Naive thymus-derived CD8-positive, alpha-beta T cell (primary cell): ENCODE measurements around the gene ATG4B. TPM values are rescaled to one million over a fixed set of nuclear protein-coding genes. Genes with fewer than 3 reads are reported as not detected.
A peak's percentile ranks its signal among the peaks of the same experiment; 100 is the strongest.

Source experiments
- ATAC-seq, 2 donors: fragments of 150-1000 bp; cut with Tn5 transposase in 1 of 2; sonication (Bioruptor Pico), chemical (Tn5 transposase) in 1 of 2; 1 replicate in 1 of 2; 2 replicates in 1 of 2; pipeline ENCODE4 v1.10.0; 2021; ENCODE audit warnings: mild to moderate bottlenecking in 2 of 2, moderate library complexity in 2 of 2
- POLR2A ChIA-PET: fragments of 350-600 bp; sonication (Branson Sonifier 250); formaldehyde crosslinking; loops from one replicate; lab custom pipeline; 2021; ENCODE audit warnings: antibody characterized with exemption; lab: Charles Lee
- DNase-seq, 10 donors: peaks; one replicate each; pipeline versions ENCODE4 v3.0.0 to v3.0.0-alpha.2; 2020 to 2022
- H3K27ac Mint-ChIP-seq, 10 donors: one replicate each; pipeline ENCODE4 v1.8.0; 2020 to 2022; ENCODE audit warnings: mild to moderate bottlenecking in 10 of 10, mixed read lengths in 10 of 10, moderate library complexity in 4 of 10, inconsistent platforms in 1 of 10
- H3K27me3 Mint-ChIP-seq, 5 donors: one replicate each; pipeline ENCODE4 v1.8.0; 2021 to 2022; ENCODE audit warnings: mixed read lengths in 5 of 5
- H3K36me3 Mint-ChIP-seq, 3 donors: one replicate each; pipeline ENCODE4 v1.8.0; 2020 to 2022; ENCODE audit warnings: mixed read lengths in 3 of 3, mild to moderate bottlenecking in 2 of 3, inconsistent platforms in 1 of 3
- H3K4me1 Mint-ChIP-seq, 4 donors: one replicate each; pipeline ENCODE4 v1.8.0; 2021 to 2022; ENCODE audit warnings: mixed read lengths in 4 of 4
- H3K4me3 Mint-ChIP-seq, 10 donors: one replicate each; pipeline ENCODE4 v1.8.0; 2020 to 2022; ENCODE audit warnings: mild to moderate bottlenecking in 10 of 10, mixed read lengths in 10 of 10, moderate library complexity in 6 of 10, inconsistent platforms in 1 of 10
- H3K9me3 Mint-ChIP-seq, 9 donors: one replicate each; pipeline ENCODE4 v1.8.0; 2020 to 2022; ENCODE audit warnings: mixed read lengths in 9 of 9, mild to moderate bottlenecking in 3 of 9, inconsistent platforms in 1 of 9, moderate library complexity in 1 of 9
- polyA plus RNA-seq, 3 donors: library from polyadenylated mRNA; unstranded; fragments of 300-500 nt; fragmentation: Illumina TruSeq; gene quantifications; one replicate each; pipeline ENCODE4 v1.2.3, GENCODE V29; 2021
- total RNA-seq, 8 experiments: library from RNA in 2 of 8; stranded (reverse) in 2 of 8; gene quantifications; one replicate each; pipeline ENCODE4 v1.2.3 and lab custom pipeline; 2021 to 2026

The ATG4B gene
- total and polyA plus RNA-seq, 5 experiments from 2014 or later, result 45.8 to 104 (median 60.1) TPM

- Mint-ChIP-seq H3K36me3 (peaks cover 0 to 37% (median 4%) of the 10 kb centered on the region in 3 donors), H3K27me3 (no peaks in the 10 kb centered on the region), H3K4me1 (peaks cover 6 to 36% (median 24%) of the 10 kb centered on the region in 4 donors), H3K9me3 (no peaks in the 10 kb centered on the region), H3K4me3 (no peak overlapping the region), H3K27ac (peak overlapping the region in 1 of 10 donors; percentile 78)
- DNase-seq (no peak), ATAC-seq (no peak)
- POLR2A ChIA-PET, result interaction anchor here (0.7 kb wide), 1 partner anchor 292 kb away, joined by 3 read pairs; no protein-coding TSS in a partner anchor
These were observed 11.9 kb downstream of the ATG4B start for GRCh38 chr2:241649404-241649803.

- peaks cover 0 to 39% (median 4%) of the 10 kb centered on the region in 3 donors for H3K36me3 Mint-ChIP-seq
- no peak for ATAC-seq
- H3K27me3 Mint-ChIP-seq, result no peaks in the 10 kb centered on the region
- H3K4me1 Mint-ChIP-seq, result peaks cover 5 to 32% (median 22%) of the 10 kb centered on the region in 4 donors
- H3K27ac Mint-ChIP-seq, result peak overlapping the region in 1 of 10 donors; percentile 21
- H3K9me3 Mint-ChIP-seq, result no peaks in the 10 kb centered on the region
- H3K4me3 Mint-ChIP-seq, result no peak overlapping the region
- DNase-seq, result no peak
- POLR2A ChIA-PET, result interaction anchor here (0.7 kb wide), 1 partner anchor 291 kb away, joined by 3 read pairs; no protein-coding TSS in a partner anchor
These were observed 12.4 kb downstream of the ATG4B start for GRCh38 chr2:241649927-241650326.

- ATAC-seq (no peak), DNase-seq (no peak)
- H3K4me3 Mint-ChIP-seq, result no peak overlapping the region
- H3K9me3 Mint-ChIP-seq, result no peaks in the 10 kb centered on the region
- H3K27ac Mint-ChIP-seq, result peak overlapping the region in 1 of 10 donors; percentile 65
- peaks cover 0 to 55% (median 4%) of the 10 kb centered on the region in 3 donors for H3K36me3 Mint-ChIP-seq
- peaks cover 6 to 25% (median 12%) of the 10 kb centered on the region in 4 donors for H3K4me1 Mint-ChIP-seq
- POLR2A ChIA-PET, result no interaction called here
- H3K27me3 Mint-ChIP-seq, result no peaks in the 10 kb centered on the region
These were observed 14.6 kb downstream of the ATG4B start for GRCh38 chr2:241652142-241652541.

- H3K36me3 Mint-ChIP-seq, result peaks cover 0 to 61% (median 4%) of the 10 kb centered on the region in 3 donors
- no peak overlapping the region for H3K27ac Mint-ChIP-seq
- H3K27me3 Mint-ChIP-seq, result no peaks in the 10 kb centered on the region
- no peak overlapping the region for H3K4me3 Mint-ChIP-seq
- H3K4me1 Mint-ChIP-seq, result peaks cover 6 to 25% (median 12%) of the 10 kb centered on the region in 4 donors
- ATAC-seq (no peak), DNase-seq (no peak)
- POLR2A ChIA-PET, result no interaction called here
- H3K9me3 Mint-ChIP-seq, result no peaks in the 10 kb centered on the region
These were observed 15.2 kb downstream of the ATG4B start for GRCh38 chr2:241652722-241653121.

- no peak for ATAC-seq
- peaks cover 0 to 65% (median 4%) of the 10 kb centered on the region in 3 donors for H3K36me3 Mint-ChIP-seq
- H3K4me3 Mint-ChIP-seq, result no peak overlapping the region
- POLR2A ChIA-PET, result no interaction called here
- H3K4me1 Mint-ChIP-seq, result peaks cover 6 to 19% (median 10%) of the 10 kb centered on the region in 4 donors
- DNase-seq, result no peak
- H3K27ac Mint-ChIP-seq, result peak overlapping the region in 1 of 10 donors; percentile 40
- no peaks in the 10 kb centered on the region for H3K27me3 Mint-ChIP-seq
- no peaks in the 10 kb centered on the region for H3K9me3 Mint-ChIP-seq
These were observed 15.8 kb downstream of the ATG4B start for GRCh38 chr2:241653210-241653750.

GRCh38 chr2:241654551-241654950 lies 17.1 kb downstream of the ATG4B start:
- POLR2A ChIA-PET, result no interaction called here
- Mint-ChIP-seq H3K36me3 (peaks cover 0 to 76% (median 10%) of the 10 kb centered on the region in 3 donors), H3K9me3 (no peaks in the 10 kb centered on the region), H3K27ac (no peak overlapping the region), H3K4me3 (no peak overlapping the region), H3K27me3 (no peaks in the 10 kb centered on the region), H3K4me1 (peaks cover 0 to 8% (median 2%) of the 10 kb centered on the region in 4 donors)
- ATAC-seq (no peak), DNase-seq (no peak)

GRCh38 chr2:241655516-241656189 lies 18.2 kb downstream of the ATG4B start:
- Mint-ChIP-seq H3K9me3 (no peaks in the 10 kb centered on the region), H3K4me3 (no peak overlapping the region), H3K27me3 (no peaks in the 10 kb centered on the region), H3K36me3 (peaks cover 0 to 86% (median 15%) of the 10 kb centered on the region in 3 donors), H3K4me1 (peaks cover 0 to 7% (median 2%) of the 10 kb centered on the region in 4 donors), H3K27ac (peak overlapping the region in 2 of 10 donors; percentile 33 to 83)
- DNase-seq (no peak), ATAC-seq (no peak)
- POLR2A ChIA-PET, result no interaction called here

- no peak for ATAC-seq
- H3K9me3 Mint-ChIP-seq, result no peaks in the 10 kb centered on the region
- peak overlapping the region in 1 of 10 donors; percentile 39 for H3K4me3 Mint-ChIP-seq
- peaks cover 0 to 86% (median 19%) of the 10 kb centered on the region in 3 donors for H3K36me3 Mint-ChIP-seq
- H3K4me1 Mint-ChIP-seq, result peaks cover 0 to 3% (median under 1%) of the 10 kb centered on the region in 4 donors
- H3K27ac Mint-ChIP-seq, result peak overlapping the region in 1 of 10 donors; percentile 83
- POLR2A ChIA-PET, result no interaction called here
- no peak for DNase-seq
- H3K27me3 Mint-ChIP-seq, result no peaks in the 10 kb centered on the region
These were observed 18.8 kb downstream of the ATG4B start for GRCh38 chr2:241656190-241656741.

- H3K27me3 Mint-ChIP-seq, result no peaks in the 10 kb centered on the region
- peak overlapping the region in 3 of 10 donors; percentile 8 to 54 (median 40) for H3K27ac Mint-ChIP-seq
- no peak overlapping the region for H3K4me3 Mint-ChIP-seq
- POLR2A ChIA-PET, result interaction anchor here (0.7 kb wide), 1 partner anchor 1054 kb away, joined by 6 read pairs; no protein-coding TSS in a partner anchor
- DNase-seq (no peak), ATAC-seq (no peak)
- H3K9me3 Mint-ChIP-seq, result no peaks in the 10 kb centered on the region
- H3K4me1 Mint-ChIP-seq, result peaks cover 0 to 3% (median 0%) of the 10 kb centered on the region in 4 donors
- H3K36me3 Mint-ChIP-seq, result peaks cover 0 to 83% (median 15%) of the 10 kb centered on the region in 3 donors
These were observed 20.3 kb downstream of the ATG4B start for GRCh38 chr2:241657786-241658254.

GRCh38 chr2:241658296-241658695 lies 20.8 kb downstream of the ATG4B start:
- no peaks in the 10 kb centered on the region for H3K9me3 Mint-ChIP-seq
- ATAC-seq (no peak), DNase-seq (no peak)
- H3K27ac Mint-ChIP-seq, result peak overlapping the region in 2 of 10 donors; percentile 40 to 49
- peaks cover 0 to 82% (median 15%) of the 10 kb centered on the region in 3 donors for H3K36me3 Mint-ChIP-seq
- H3K4me1 Mint-ChIP-seq, result peaks cover 0 to 3% (median 0%) of the 10 kb centered on the region in 4 donors
- no peaks in the 10 kb centered on the region for H3K27me3 Mint-ChIP-seq
- POLR2A ChIA-PET, result no interaction called here
- H3K4me3 Mint-ChIP-seq, result no peak overlapping the region

GRCh38 chr2:241659150-241659739 lies 21.8 kb downstream of the ATG4B start:
- peaks cover 0 to 77% (median 15%) of the 10 kb centered on the region in 3 donors for H3K36me3 Mint-ChIP-seq
- peak overlapping the region in 1 of 10 donors; percentile 13 for H3K27ac Mint-ChIP-seq
- no peaks in the 10 kb centered on the region for H3K27me3 Mint-ChIP-seq
- ATAC-seq, result peak in 1 of 2 donors; percentile 46
- DNase-seq, result peak in 4 of 10 donors; percentile 18 to 43 (median 38)
- peaks cover 0 to 3% (median 0%) of the 10 kb centered on the region in 4 donors for H3K4me1 Mint-ChIP-seq
- POLR2A ChIA-PET, result no interaction called here
- no peak overlapping the region for H3K4me3 Mint-ChIP-seq
- H3K9me3 Mint-ChIP-seq, result no peaks in the 10 kb centered on the region

GRCh38 chr2:241660593-241661213 lies 23.2 kb downstream of the ATG4B start:
- DNase-seq (no peak), ATAC-seq (no peak)
- Mint-ChIP-seq H3K36me3 (peaks cover 0 to 62% (median 15%) of the 10 kb centered on the region in 3 donors), H3K4me1 (peaks cover 3 to 6% (median 4%) of the 10 kb centered on the region in 4 donors), H3K4me3 (no peak overlapping the region), H3K9me3 (no peaks in the 10 kb centered on the region), H3K27me3 (no peaks in the 10 kb centered on the region), H3K27ac (peak overlapping the region in 1 of 10 donors; percentile 19)
- POLR2A ChIA-PET, result no interaction called here
